A673 (cell line): ENCODE measurements around the gene LDB1. TPM values are rescaled to one million over a fixed set of nuclear protein-coding genes. Genes with fewer than 3 reads are reported as not detected.
A peak's percentile ranks its signal among the peaks of the same experiment; 100 is the strongest.

Source experiments
- BruUV-seq: library from RNA; stranded (reverse); fragments of 400-500 nt; replicated peaks from 2 replicates; lab custom pipeline; 2021; lab: Mats Ljungman, UMichigan
- CTCF ChIA-PET: fragments of 300-600 bp; sonication (Branson Sonifier 250); formaldehyde crosslinking; loops from one replicate; lab custom pipeline; 2022; ENCODE audit warnings: antibody characterized with exemption; lab: Charles Lee
- POLR2A ChIA-PET: fragments of 300-600 bp; sonication (Branson Sonifier 250); formaldehyde crosslinking; loops from one replicate; lab custom pipeline; 2022; ENCODE audit warnings: antibody characterized with exemption; ENCODE audit not compliant: low non-redundant PET; lab: Charles Lee
- DNase-seq: peaks from one replicate; pipeline ENCODE4 v3.0.0-alpha.2; 2015; ENCODE audit warnings: low spot score
- H3K27ac ChIP-seq: fragments of 200-600 bp; sonication (generic); 2 replicates; pipeline ENCODE4 v1.5.1; 2016; ENCODE audit warnings: mixed run types, low read depth, mild to moderate bottlenecking, mixed read lengths, antibody characterized with exemption, low read length; ENCODE audit not compliant: poor library complexity, severe bottlenecking
- H3K27me3 ChIP-seq: fragments of 200-600 bp; sonication (generic); replicated peaks from 2 replicates; pipeline ENCODE4 v1.6.1; 2017; ENCODE audit warnings: mixed run types, low read depth, mild to moderate bottlenecking, mixed read lengths, antibody characterized with exemption, low read length; ENCODE audit not compliant: insufficient read depth, poor library complexity
- H3K36me3 ChIP-seq: fragments of 200-600 bp; sonication (generic); 2 replicates; pipeline ENCODE4 v1.6.1; 2016; ENCODE audit warnings: mixed run types, mild to moderate bottlenecking, mixed read lengths, antibody characterized with exemption, low read length; ENCODE audit not compliant: insufficient read depth, poor library complexity, severe bottlenecking
- H3K4me1 ChIP-seq: fragments of 200-600 bp; sonication (generic); 2 replicates; pipeline ENCODE4 v1.6.1; 2017; ENCODE audit warnings: mixed run types, mild to moderate bottlenecking, mixed read lengths, antibody characterized with exemption, low read length; ENCODE audit not compliant: insufficient read depth, poor library complexity, severe bottlenecking
- H3K4me3 ChIP-seq: fragments of 200-600 bp; sonication (generic); 2 replicates; pipeline ENCODE4 v1.5.1; 2016; ENCODE audit warnings: low read depth, mixed run types, mild to moderate bottlenecking, mixed read lengths, low read length; ENCODE audit not compliant: poor library complexity, severe bottlenecking
- H3K9me3 ChIP-seq: fragments of 200-600 bp; sonication (generic); 2 replicates; pipeline ENCODE4 v1.6.1; 2016; ENCODE audit warnings: mixed run types, low read depth, mild to moderate bottlenecking, mixed read lengths, antibody characterized with exemption, low read length; ENCODE audit not compliant: poor library complexity, severe bottlenecking
- CTCF ChIP-seq: fragments of 300-800, 200-600 bp; sonication (generic); conservative IDR thresholded peaks from 2 replicates; pipeline ENCODE4 v1.5.1; 2017; ENCODE audit warnings: low read depth, mild to moderate bottlenecking, antibody characterized with exemption, low read length, moderate library complexity, mixed read lengths
- EZH2 ChIP-seq: fragments of 200-600 bp; sonication (generic); IDR thresholded peaks from 2 replicates; pipeline ENCODE4 v1.6.1; 2017; ENCODE audit warnings: borderline replicate concordance, low read depth, mild to moderate bottlenecking, mixed read lengths, antibody characterized with exemption, low read length; ENCODE audit not compliant: poor library complexity, severe bottlenecking
- intact Hi-C: fragments of 100-400 bp; cut with micrococcal nuclease; formaldehyde crosslinking; loops from one replicate; pipeline ENCODE4 v1.10.0; 2022; ENCODE audit not compliant: unreplicated experiment
- total RNA-seq: library from RNA; stranded (reverse); gene quantifications from 2 replicates; pipeline ENCODE4 v1.2.3, GENCODE V29; 2021

LDB1 gene
- total RNA-seq, 1 experiment from 2014 or later, result 78.5 TPM

GRCh38 chr10:102154466-102155116, 34.4 kb upstream of the LDB1 start:
- H3K27me3 ChIP-seq, result no peaks in the 10 kb centered on the region
- TF ChIP-seq EZH2 (no peak), CTCF (no peak)
- no TSS peak for BruUV-seq
- DNase-seq, result no peak
- peaks cover 52% of the 10 kb centered on the region for H3K36me3 ChIP-seq
- CTCF ChIA-PET, result no interaction called here
- POLR2A ChIA-PET, result interaction anchor here (0.6 kb wide), 2 partner anchors 85 to 89 kb away, joined by 9 to 11 read pairs; partner anchors contain the start of gene HPS6
- no peak overlapping the region for H3K27ac ChIP-seq
- intact Hi-C loops, result loop anchor here (5.0 kb wide), 1 partner anchor 348 kb away; the partner anchor contains the start of genes ACTR1A and SUFU
- H3K4me1 ChIP-seq, result peaks cover 7% of the 10 kb centered on the region
- no peak overlapping the region for H3K4me3 ChIP-seq
- H3K9me3 ChIP-seq, result no peaks in the 10 kb centered on the region

GRCh38 chr10:102153093-102153620, 33.0 kb upstream of the LDB1 start:
- Histone ChIP-seq H3K4me1 (peaks cover 7% of the 10 kb centered on the region), H3K36me3 (peaks cover 52% of the 10 kb centered on the region), H3K27ac (peak overlapping the region; percentile 93), H3K9me3 (no peaks in the 10 kb centered on the region), H3K27me3 (no peaks in the 10 kb centered on the region), H3K4me3 (peak overlapping the region; percentile 73)
- TF ChIP-seq EZH2 (no peak), CTCF (no peak)
- POLR2A ChIA-PET, result interaction anchor here (0.6 kb wide), 1 partner anchor 19 kb away, joined by 3 read pairs; no protein-coding TSS in a partner anchor
- no TSS peak for BruUV-seq
- CTCF ChIA-PET, result interaction anchor here (0.7 kb wide), 2 partner anchors 199 to 549 kb away, joined by 3 to 7 read pairs; no protein-coding TSS in a partner anchor
- DNase-seq, result no peak
- intact Hi-C loops, result loop anchor here (2.0 to 5.0 kb wide), 2 partner anchors 20 to 349 kb away; partner anchors contain the start of genes ACTR1A, PPRC1 and SUFU

GRCh38 chr10:102152545-102152890, 32.4 kb upstream of the LDB1 start:
- peaks cover 7% of the 10 kb centered on the region for H3K4me1 ChIP-seq
- no peaks in the 10 kb centered on the region for H3K27me3 ChIP-seq
- H3K36me3 ChIP-seq, result peaks cover 52% of the 10 kb centered on the region
- intact Hi-C loops, result loop anchor here (2.0 to 5.0 kb wide), 2 partner anchors 20 to 350 kb away; partner anchors contain the start of genes ACTR1A, PPRC1 and SUFU
- peak overlapping the region; percentile 93 for H3K27ac ChIP-seq
- BruUV-seq, result no TSS peak
- TF ChIP-seq EZH2 (no peak), CTCF (no peak)
- peak overlapping the region; percentile 73 for H3K4me3 ChIP-seq
- H3K9me3 ChIP-seq, result no peaks in the 10 kb centered on the region
- CTCF ChIA-PET, result no interaction called here
- POLR2A ChIA-PET, result interaction anchor here (1.0 kb wide), 1 partner anchor 8 kb away, joined by 4 read pairs; no protein-coding TSS in a partner anchor
- DNase-seq, result peak; percentile 40
